Mucosa of descending colon (tissue), 3 donors: Measurements from ENCODE around the gene PDCD7. TPM values are rescaled to one million over a fixed set of nuclear protein-coding genes. Genes with fewer than 3 reads are reported as not detected.
"Not testable (repeated sequence)": the region's sequence is repeated elsewhere in the genome, so short reads cannot be mapped to it uniquely, and the experiment has no call there.

Experiments
- ATAC-seq: fragments of 200-7000 bp; cut with Tn5 transposase; one replicate; pipeline ENCODE4 v1.9.1; 2020; ENCODE audit warnings: mild to moderate bottlenecking, moderate library complexity
- DNase-seq, 3 donors: peaks; one replicate each; pipeline ENCODE4 v3.0.0-alpha.2; 2020
- H3K36me3 ChIP-seq: fragments of 200-600 bp; one replicate; pipeline ENCODE4 v1.8.0; 2021; ENCODE audit warnings: low read depth, mild to moderate bottlenecking
- H3K4me1 ChIP-seq: fragments of 200-600 bp; one replicate; pipeline ENCODE4 v1.8.0; 2021; ENCODE audit warnings: low read depth, mild to moderate bottlenecking
- H3K4me3 ChIP-seq: fragments of 200-600 bp; one replicate; pipeline ENCODE4 v1.8.0; 2021; ENCODE audit warnings: mild to moderate bottlenecking
- H3K9me3 ChIP-seq: fragments of 200-600 bp; one replicate; pipeline ENCODE4 v1.8.0; 2021; ENCODE audit warnings: mild to moderate bottlenecking
- CTCF ChIP-seq: fragments of 200-600 bp; IDR thresholded peaks from one replicate; pipeline ENCODE4 v1.8.0; 2022; ENCODE audit warnings: antibody characterized with exemption, mild to moderate bottlenecking
- intact Hi-C, 2 donors: fragments of 100-400 bp; cut with DNase I in 1 of 2; cut with micrococcal nuclease in 1 of 2; formaldehyde crosslinking; loops; one replicate each; pipeline versions ENCODE4 v1.11.0 to v1.11.1; 2022; cut with DNase I, micrococcal nuclease
- total RNA-seq, 3 donors: library from RNA; stranded (reverse); fragmentation: NEBNext Ultra II Directional in 2 of 3; extraction: Animal tissue kit (Norgen Biotek cat#: 25700) in 2 of 3; gene quantifications; one replicate each; pipeline versions ENCODE4 v1.2.1 to v1.2.4, GENCODE V29; 2021 to 2023
- donor health status: DM: no; HTN: no; CAD: no; lungs with moderate emphysema.
- donor health status: DM: no; HTN: no; CAD: no.
- donor health status: DM: no; HTN: yes; CAD: no.

Gene PDCD7
- total RNA-seq, 3 donors from 2014 or later = 12.0 to 32.9 (median 13.4) TPM

- H3K9me3 ChIP-seq = no peaks in the 10 kb centered on the region
- intact Hi-C loops = no loop called here
- no peaks in the 10 kb centered on the region for H3K36me3 ChIP-seq
- ATAC-seq (peak; percentile 82), DNase-seq (peak in 2 of 3 donors; percentile 84 to 91)
- TF ChIP-seq CTCF = peak; percentile 67
- H3K4me3 ChIP-seq = no peak overlapping the region
- peaks cover 12% of the 10 kb centered on the region for H3K4me1 ChIP-seq
Measured at GRCh38 chr15:65101411-65101890, 32.2 kb downstream of the PDCD7 start.

GRCh38 chr15:65100442-65100841, 33.2 kb downstream of the PDCD7 start:
- no peak for TF ChIP-seq CTCF
- Histone ChIP-seq H3K4me3 (no peak overlapping the region), H3K4me1 (peaks cover 12% of the 10 kb centered on the region), H3K36me3 (no peaks in the 10 kb centered on the region), H3K9me3 (no peaks in the 10 kb centered on the region)
- peak; percentile 89 for ATAC-seq
- intact Hi-C loops = no loop called here
- peak; percentile 70 to 74 (median 71) for DNase-seq

GRCh38 chr15:65099801-65100200, 33.8 kb downstream of the PDCD7 start:
- DNase-seq, intact Hi-C loops, ATAC-seq, H3K9me3 ChIP-seq, H3K36me3 ChIP-seq, H3K4me3 ChIP-seq: not testable (repeated sequence)
- H3K4me1 ChIP-seq = peaks cover 12% of the 10 kb centered on the region

GRCh38 chr15:65099336-65099735, 34.3 kb downstream of the PDCD7 start:
- Histone ChIP-seq H3K9me3 (no peaks in the 10 kb centered on the region), H3K4me3 (no peak overlapping the region), H3K4me1 (peaks cover 12% of the 10 kb centered on the region), H3K36me3 (no peaks in the 10 kb centered on the region)
- no peak for DNase-seq
- ATAC-seq = no peak
- no peak for TF ChIP-seq CTCF
- intact Hi-C loops = no loop called here

GRCh38 chr15:65097651-65098263, 35.9 kb downstream of the PDCD7 start:
- no peak for ATAC-seq
- Histone ChIP-seq H3K36me3 (no peaks in the 10 kb centered on the region), H3K4me1 (peaks cover 12% of the 10 kb centered on the region), H3K9me3 (no peaks in the 10 kb centered on the region), H3K4me3 (no peak overlapping the region)
- intact Hi-C loops = no loop called here
- TF ChIP-seq CTCF = no peak
- no peak for DNase-seq

GRCh38 chr15:65096481-65097385, 36.9 kb downstream of the PDCD7 start:
- Histone ChIP-seq H3K4me3 (no peak overlapping the region), H3K36me3 (no peaks in the 10 kb centered on the region), H3K9me3 (no peaks in the 10 kb centered on the region), H3K4me1 (peaks cover 12% of the 10 kb centered on the region)
- TF ChIP-seq CTCF = no peak
- ATAC-seq (no peak), DNase-seq (no peak)
- intact Hi-C loops = no loop called here
